Testis (tissue), 3 donors: Measurements from ENCODE around the gene TERT. TPM values are rescaled to one million over a fixed set of nuclear protein-coding genes. Genes with fewer than 3 reads are reported as not detected.
"Not testable (repeated sequence)": the region's sequence is repeated elsewhere in the genome, so short reads cannot be mapped to it uniquely, and the experiment has no call there.

Source experiments
- DNase-seq: peaks from one replicate; pipeline ENCODE4 v3.0.0-alpha.2; 2019
- H3K27ac ChIP-seq, 2 donors: fragments of 200-600 bp; sonication (generic); one replicate each; pipeline ENCODE4 v1.5.1; 2019
- H3K27me3 ChIP-seq: fragments of 200-600 bp; sonication (generic); one replicate; pipeline ENCODE4 v1.5.1; 2019
- H3K36me3 ChIP-seq: fragments of 200-600 bp; sonication (generic); one replicate; pipeline ENCODE4 v1.5.1; 2017; ENCODE audit warnings: low read depth; ENCODE audit errors: missing control alignments
- H3K4me1 ChIP-seq: fragments of 200-600 bp; sonication (generic); one replicate; pipeline ENCODE4 v1.5.1; 2019
- H3K4me3 ChIP-seq, 2 donors: fragments of 200-600 bp; sonication (generic); one replicate each; pipeline ENCODE4 v1.5.1; 2017 to 2019
- H3K9me3 ChIP-seq: fragments of 200-600 bp; sonication (generic); one replicate; pipeline ENCODE4 v1.5.1; 2017
- POLR2A ChIP-seq: fragments of 450-650 bp; IDR thresholded peaks from one replicate; pipeline ENCODE4 v1.6.1; 2017; ENCODE audit warnings: antibody characterized with exemption, mild to moderate bottlenecking, moderate library complexity
- WGBS, 2 donors: methylation state at CpG; one replicate each; pipeline ENCODE4 v1.1.5; 2018; 5-methylcytosine and 5-hydroxymethylcytosine counted together
- intact Hi-C: fragments of 100-400 bp; cut with DNase I; formaldehyde crosslinking; loops from one replicate; pipeline ENCODE4 v1.15.1; 2023; ENCODE audit warnings: low total_unique reads
- polyA plus RNA-seq: library from polyadenylated mRNA; stranded (reverse); fragments of 350-450 nt; fragmentation: Illumina TruSeq; extraction: RNeasy Lipid Tissue Mini Kit (QIAGEN cat#74804); gene quantifications from one replicate; pipeline ENCODE4 v1.2.3, GENCODE V29; 2014; ENCODE audit warnings: low read depth, low replicate concordance; ENCODE audit not compliant: insufficient read depth
- total RNA-seq, 2 donors: library from RNA; depleted of rRNA; stranded (reverse); fragments of >200 nt; gene quantifications; one replicate each; pipeline ENCODE4 v1.2.3, GENCODE V29; 2016
- TF ChIP-seq, protein P1 (sequence below), 3 experiments: fragments of 450-650 bp in 2 of 3; fragments of 200-600 bp in 1 of 3; sonication (generic) in 1 of 3; IDR thresholded peaks; one replicate each; pipeline ENCODE4 v1.5.1; 2016 to 2019; ENCODE audit warnings: antibody characterized with exemption in 3 of 3, mild to moderate bottlenecking in 2 of 3, moderate library complexity in 1 of 3

TERT gene
- total and polyA plus RNA-seq, 3 donors from 2014 or later, result 2.1 to 5.5 (median 4.4) TPM

- 87 to 92% methylated on average over 17 to 22 of the region's 22 CpGs for WGBS, 2 donors
- no peak overlapping the region for H3K4me3 ChIP-seq
- H3K4me1 ChIP-seq, result no peaks in the 10 kb centered on the region
- no peaks in the 10 kb centered on the region for H3K27me3 ChIP-seq
- no peak for DNase-seq
- no peak overlapping the region for H3K27ac ChIP-seq
- H3K9me3 ChIP-seq, result no peaks in the 10 kb centered on the region
- no peaks in the 10 kb centered on the region for H3K36me3 ChIP-seq
- TF ChIP-seq POLR2A, result no peak
- TF ChIP-seq, protein P1, sequence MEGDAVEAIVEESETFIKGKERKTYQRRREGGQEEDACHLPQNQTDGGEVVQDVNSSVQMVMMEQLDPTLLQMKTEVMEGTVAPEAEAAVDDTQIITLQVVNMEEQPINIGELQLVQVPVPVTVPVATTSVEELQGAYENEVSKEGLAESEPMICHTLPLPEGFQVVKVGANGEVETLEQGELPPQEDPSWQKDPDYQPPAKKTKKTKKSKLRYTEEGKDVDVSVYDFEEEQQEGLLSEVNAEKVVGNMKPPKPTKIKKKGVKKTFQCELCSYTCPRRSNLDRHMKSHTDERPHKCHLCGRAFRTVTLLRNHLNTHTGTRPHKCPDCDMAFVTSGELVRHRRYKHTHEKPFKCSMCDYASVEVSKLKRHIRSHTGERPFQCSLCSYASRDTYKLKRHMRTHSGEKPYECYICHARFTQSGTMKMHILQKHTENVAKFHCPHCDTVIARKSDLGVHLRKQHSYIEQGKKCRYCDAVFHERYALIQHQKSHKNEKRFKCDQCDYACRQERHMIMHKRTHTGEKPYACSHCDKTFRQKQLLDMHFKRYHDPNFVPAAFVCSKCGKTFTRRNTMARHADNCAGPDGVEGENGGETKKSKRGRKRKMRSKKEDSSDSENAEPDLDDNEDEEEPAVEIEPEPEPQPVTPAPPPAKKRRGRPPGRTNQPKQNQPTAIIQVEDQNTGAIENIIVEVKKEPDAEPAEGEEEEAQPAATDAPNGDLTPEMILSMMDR (IDR thresholded peaks at IDR 0.05), result no peak
- intact Hi-C loops, result no loop called here
Observed at GRCh38 chr5:1270426-1270825, 24.4 kb downstream of the TERT start.

- Histone ChIP-seq H3K4me1 (no peaks in the 10 kb centered on the region), H3K27me3 (no peaks in the 10 kb centered on the region), H3K36me3 (no peaks in the 10 kb centered on the region), H3K4me3 (no peak overlapping the region), H3K27ac (no peak overlapping the region), H3K9me3 (no peaks in the 10 kb centered on the region)
- no peak for DNase-seq
- WGBS, 2 donors, result 92 to 93% methylated on average over 13 of the region's 13 CpGs
- intact Hi-C loops, result no loop called here
- TF ChIP-seq POLR2A, result no peak
- TF ChIP-seq, protein P1 (IDR thresholded peaks at IDR 0.05), result no peak
Observed at GRCh38 chr5:1268666-1269065, 26.2 kb downstream of the TERT start.

DNA sequence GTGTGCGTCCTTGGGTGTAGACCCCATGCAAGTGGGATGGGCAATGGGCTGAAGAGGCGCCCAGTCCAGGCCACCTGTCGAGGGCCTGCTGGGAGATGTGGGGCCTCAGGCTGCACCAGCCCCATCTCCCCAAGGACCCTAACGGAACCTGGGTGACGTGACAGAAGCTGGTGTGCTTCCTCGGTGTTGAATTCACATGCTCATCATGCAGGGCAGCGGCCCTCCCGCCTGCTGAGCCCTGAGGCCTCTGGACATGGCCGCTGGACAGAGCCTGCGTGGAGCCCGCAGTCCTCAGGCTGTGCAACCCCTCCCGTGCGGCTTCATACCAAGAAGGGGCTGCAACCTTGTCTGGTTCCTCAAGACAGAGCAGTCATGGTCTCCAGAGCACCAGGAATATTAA lies 26.8 kb downstream of the TERT start:
- Histone ChIP-seq H3K27me3 (no peaks in the 10 kb centered on the region), H3K9me3 (no peaks in the 10 kb centered on the region), H3K27ac (no peak overlapping the region), H3K4me3 (no peak overlapping the region), H3K36me3 (no peaks in the 10 kb centered on the region), H3K4me1 (no peaks in the 10 kb centered on the region)
- TF ChIP-seq, protein P1 (IDR thresholded peaks at IDR 0.05), result no peak
- TF ChIP-seq POLR2A, result no peak
- intact Hi-C loops, result no loop called here
- 87 to 90% methylated on average over 5 to 13 of the region's 13 CpGs for WGBS, 2 donors
- DNase-seq, result no peak

GRCh38 chr5:1267464-1267863 lies 27.4 kb downstream of the TERT start:
- H3K9me3 ChIP-seq, DNase-seq, H3K4me3 ChIP-seq, H3K36me3 ChIP-seq, H3K27me3 ChIP-seq, H3K27ac ChIP-seq, H3K4me1 ChIP-seq, intact Hi-C loops: not testable (repeated sequence)
- 90 to 98% methylated on average over 5 of the region's 5 CpGs for WGBS, 2 donors

DNA sequence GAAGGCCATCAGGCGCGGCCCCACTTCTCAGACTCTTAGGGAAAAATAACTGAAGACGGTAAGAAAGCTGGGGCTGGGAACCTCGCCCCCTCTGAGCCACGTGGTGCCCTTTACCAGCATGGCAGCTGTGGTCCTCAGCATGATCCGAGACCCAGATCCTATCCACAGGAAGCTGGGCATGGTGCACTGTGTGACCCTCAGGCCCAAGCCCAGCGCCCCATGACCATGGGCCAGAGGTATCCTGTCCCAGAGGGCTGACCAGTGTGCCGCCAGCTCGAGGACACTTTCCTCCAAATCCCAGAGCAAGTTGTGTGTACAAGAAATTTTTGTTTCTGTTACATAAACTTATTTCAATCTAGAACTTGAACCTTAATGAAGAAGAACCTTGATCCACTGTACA lies 28.1 kb downstream of the TERT start:
- Histone ChIP-seq H3K27ac (no peak overlapping the region), H3K4me3 (no peak overlapping the region), H3K27me3 (no peaks in the 10 kb centered on the region), H3K36me3 (no peaks in the 10 kb centered on the region), H3K9me3 (no peaks in the 10 kb centered on the region), H3K4me1 (no peaks in the 10 kb centered on the region)
- 86 to 95% methylated on average over 9 of the region's 9 CpGs for WGBS, 2 donors
- TF ChIP-seq, protein P1 (IDR thresholded peaks at IDR 0.05), result no peak
- TF ChIP-seq POLR2A, result no peak
- intact Hi-C loops, result no loop called here
- DNase-seq, result no peak
